ENCODE measurements around the gene UMPS. TPM values are rescaled to one million over a fixed set of nuclear protein-coding genes. Genes with fewer than 3 reads are reported as not detected.

Gene UMPS
- polyA plus RNA-seq, 1 of the 3 experiments (the other 2 are of a cell fraction) = 25.1 TPM

GRCh38 chr3:124685481-124685880 lies 44.8 kb upstream of the UMPS start:
- no peak overlapping the region for H3K27ac ChIP-seq (ENCODE audit: low read depth in 2 of 2, low read length in 1 of 2)
- no peaks in the 10 kb centered on the region for H3K9me2 ChIP-seq
- H2AFZ ChIP-seq (ENCODE audit: low read depth) = no peak overlapping the region
- no peaks in the 10 kb centered on the region for H4K20me1 ChIP-seq (ENCODE audit: insufficient read depth)
- no peak overlapping the region for H3K4me3 ChIP-seq (ENCODE audit: low read depth in 2 of 2, low read length in 1 of 2)
- CTCF ChIA-PET = interaction anchor here (13.2 kb wide), 1 partner anchor 124 kb away, joined by 280 read pairs; no protein-coding TSS in a partner anchor
- WGBS (ENCODE audit: low lambda C conversion rate) = 70% methylated on average over 7 of the region's 7 CpGs
- H3K27me3 ChIP-seq (ENCODE audit: insufficient read depth) = no peaks in the 10 kb centered on the region
- no peak for TF ChIP-seq YY1 (IDR thresholded peaks at IDR 0.05; ENCODE audit: low read depth)
- no peak for TF ChIP-seq ZBTB33 (IDR thresholded peaks at IDR 0.05; ENCODE audit: borderline replicate concordance, low read depth)
- TF ChIP-seq RCOR1 (IDR thresholded peaks at IDR 0.05; ENCODE audit: low read length) = no peak
- TF ChIP-seq CHD2 (IDR thresholded peaks at IDR 0.05; ENCODE audit: low read length, partially characterized antibody) = no peak
- no peak for TF ChIP-seq TEAD4 (IDR thresholded peaks at IDR 0.05; ENCODE audit: borderline replicate concordance, insufficient read depth)
- no peak for TF ChIP-seq USF2 (IDR thresholded peaks at IDR 0.05; ENCODE audit: borderline replicate concordance, low read depth, low read length)
- no peak for TF ChIP-seq PBX3 (IDR thresholded peaks at IDR 0.05)
- no peak for TF ChIP-seq GABPA (IDR thresholded peaks at IDR 0.05; ENCODE audit: low read depth)
- TF ChIP-seq FOXJ3 (CRISPR knock-in tag; IDR thresholded peaks at IDR 0.05) = no peak
- H3K4me1 ChIP-seq (ENCODE audit: control insufficient read depth in 1 of 2, insufficient read depth in 2 of 2, low read depth in 1 of 2, low read length in 1 of 2) = no peaks in the 10 kb centered on the region
- no peaks in the 10 kb centered on the region for H3K79me2 ChIP-seq (ENCODE audit: insufficient read depth)
- H3F3A ChIP-seq (replicated peaks; ENCODE audit: insufficient read depth) = no peaks in the 10 kb centered on the region
- no peak for DNase-seq
- H3K4me2 ChIP-seq = no peak overlapping the region
- no peaks in the 10 kb centered on the region for H3K9me3 ChIP-seq
- H3K36me3 ChIP-seq (replicated peaks in 1 of 2; ENCODE audit: control insufficient read depth in 1 of 2, insufficient read depth in 2 of 2, low read length in 1 of 2) = peaks cover 0 to 1% of the 10 kb centered on the region in 2 experiments
- POLR2A ChIA-PET = no interaction called here
- no peak overlapping the region for H3K9ac ChIP-seq

GRCh38 chr3:124686028-124686670 lies 44.1 kb upstream of the UMPS start:
- H3K27ac ChIP-seq (ENCODE audit: low read depth in 2 of 2, low read length in 1 of 2) = no peak overlapping the region
- no peaks in the 10 kb centered on the region for H3K36me3 ChIP-seq (replicated peaks in 1 of 2; ENCODE audit: control insufficient read depth in 1 of 2, insufficient read depth in 2 of 2, low read length in 1 of 2)
- H3K4me2 ChIP-seq = no peak overlapping the region
- H3K27me3 ChIP-seq (ENCODE audit: insufficient read depth) = no peaks in the 10 kb centered on the region
- no peak for DNase-seq
- no peaks in the 10 kb centered on the region for H3F3A ChIP-seq (replicated peaks; ENCODE audit: insufficient read depth)
- no peaks in the 10 kb centered on the region for H3K9me2 ChIP-seq
- no peak overlapping the region for H3K9ac ChIP-seq
- ChIA-PET CTCF (interaction anchor here (13.2 kb wide), 1 partner anchor 124 kb away, joined by 280 read pairs; no protein-coding TSS in a partner anchor), POLR2A (no interaction called here)
- H2AFZ ChIP-seq (ENCODE audit: low read depth) = no peak overlapping the region
- no peaks in the 10 kb centered on the region for H4K20me1 ChIP-seq (ENCODE audit: insufficient read depth)
- no peaks in the 10 kb centered on the region for H3K79me2 ChIP-seq (ENCODE audit: insufficient read depth)
- no peaks in the 10 kb centered on the region for H3K4me1 ChIP-seq (ENCODE audit: control insufficient read depth in 1 of 2, insufficient read depth in 2 of 2, low read depth in 1 of 2, low read length in 1 of 2)
- 78% methylated on average over 3 of the region's 3 CpGs for WGBS (ENCODE audit: low lambda C conversion rate)
- TF ChIP-seq TEAD4 (IDR thresholded peaks at IDR 0.05; ENCODE audit: borderline replicate concordance, insufficient read depth) (no peak), MAX (IDR thresholded peaks at IDR 0.05; ENCODE audit: low read depth) (no peak), NFIC (IDR thresholded peaks at IDR 0.05; ENCODE audit: borderline replicate concordance) (no peak), TCF12 (IDR thresholded peaks at IDR 0.05) (no peak), NRF1 (IDR thresholded peaks at IDR 0.05; ENCODE audit: low read depth, low read length) (no peak), RCOR1 (IDR thresholded peaks at IDR 0.05; ENCODE audit: low read length) (no peak), FOXM1 (IDR thresholded peaks at IDR 0.05; ENCODE audit: low read depth) (no peak)
- H3K9me3 ChIP-seq = no peaks in the 10 kb centered on the region
- H3K4me3 ChIP-seq (ENCODE audit: low read depth in 2 of 2, low read length in 1 of 2) = no peak overlapping the region
